NCI-H2081 (cell line): ENCODE data around the gene RCBTB2.

Experiments
- DNase-seq, 2 experiments: peaks; one replicate each; lab custom pipeline; 2025; lab: John Stamatoyannopoulos, UW

Gene RCBTB2

GRCh38 chr13:48448285-48448958, 84.5 kb downstream of the RCBTB2 start:
- DNase-seq: no peak

- no peak for DNase-seq
These were observed 86.4 kb downstream of the RCBTB2 start for GRCh38 chr13:48446464-48446863.

- no peak for DNase-seq
These were observed 89.3 kb downstream of the RCBTB2 start for GRCh38 chr13:48443442-48444208.
